GM12878 (cell line): ENCODE data around the gene LLCFC1. TPM values are rescaled to one million over a fixed set of nuclear protein-coding genes. Genes with fewer than 3 reads are reported as not detected.

Experiments used
- ATAC-seq: fragments of 200-7000 bp; cut with Tn5 transposase; 3 replicates; pipeline ENCODE4 v1.9.1; 2020; ENCODE audit warnings: mild to moderate bottlenecking, moderate library complexity
- BruUV-seq: library from RNA; stranded (reverse); fragments of 400-500 nt; replicated peaks from 2 replicates; lab custom pipeline; 2021; lab: Mats Ljungman, UMichigan
- CTCF ChIA-PET: fragments of 300-600 bp; sonication (Branson Sonifier 250); formaldehyde crosslinking; extraction: SDS; loops from one replicate; lab custom pipeline; 2021; ENCODE audit warnings: inconsistent platforms; lab: Yijun Ruan, JAX
- POLR2A ChIA-PET: fragments of 350-600 bp; formaldehyde crosslinking; extraction: SDS; loops from one replicate; lab custom pipeline; 2021; ENCODE audit warnings: inconsistent platforms; lab: Charles Lee
- RAD21 ChIA-PET: fragments of 300-600 bp; sonication (Branson Sonifier 250); formaldehyde crosslinking; loops from one replicate; lab custom pipeline; 2023; ENCODE audit warnings: antibody characterized with exemption; ENCODE audit not compliant: unreplicated experiment; lab: Charles Lee
- SMC1A ChIA-PET: fragments of 300-600 bp; sonication (Branson Sonifier 250); formaldehyde crosslinking; loops from one replicate; lab custom pipeline; 2023; ENCODE audit not compliant: unreplicated experiment, uncharacterized antibody; lab: Charles Lee
- DNase-seq: peaks from one replicate; pipeline ENCODE4 v3.0.0-alpha.2; 2011; ENCODE audit warnings: low read depth, low spot score
- FAIRE-seq: peaks from 3 replicates; lab custom pipeline; 2011; peaks lifted over from hg19 to GRCh38; lab: Jason Lieb, UNC
- H2AFZ ChIP-seq: 2 replicates; pipeline ENCODE4 v1.6.0; 2011; ENCODE audit warnings: low read depth, low read length, control low read depth; ENCODE audit not compliant: control insufficient read depth
- H3K27ac ChIP-seq: 2 replicates; pipeline ENCODE4 v1.5.1; 2011; ENCODE audit warnings: control low read depth; ENCODE audit not compliant: control insufficient read depth, insufficient read depth
- H3K27me3 ChIP-seq, 2 experiments: replicated peaks in 1 of 2; 2 replicates each; pipeline versions ENCODE4 v1.6.0 to v1.6.1; 2011; ENCODE audit warnings: low read length in 1 of 2; ENCODE audit not compliant: control insufficient read depth in 2 of 2, insufficient read depth in 2 of 2
- H3K36me3 ChIP-seq, 2 experiments: 2 replicates each; pipeline ENCODE4 v1.5.1; 2011; ENCODE audit warnings: low read length in 1 of 2; ENCODE audit not compliant: control insufficient read depth in 2 of 2, insufficient read depth in 2 of 2
- H3K4me1 ChIP-seq: 2 replicates; pipeline ENCODE4 v1.6.1; 2011; ENCODE audit warnings: mild to moderate bottlenecking, low read length, moderate library complexity, mixed read lengths; ENCODE audit not compliant: control insufficient read depth, insufficient read depth
- H3K4me2 ChIP-seq: 2 replicates; pipeline ENCODE4 v1.6.0; 2011; ENCODE audit warnings: control low read depth; ENCODE audit not compliant: control insufficient read depth, insufficient read depth
- H3K4me3 ChIP-seq: fragments of 200-600 bp; sonication (generic); 2 replicates; pipeline ENCODE4 v1.5.1; 2016
- H3K79me2 ChIP-seq: 2 replicates; pipeline ENCODE4 v1.6.0; 2011; ENCODE audit warnings: low read length; ENCODE audit not compliant: control insufficient read depth, insufficient read depth
- H3K9ac ChIP-seq: 2 replicates; pipeline ENCODE4 v1.8.0; 2011; ENCODE audit warnings: low read length, control low read depth, mixed read lengths; ENCODE audit not compliant: control insufficient read depth, insufficient read depth
- H3K9me3 ChIP-seq: replicated peaks from 3 replicates; pipeline ENCODE4 v1.5.1; 2011; ENCODE audit warnings: mild to moderate bottlenecking, low read length; ENCODE audit not compliant: control insufficient read depth, insufficient read depth
- H4K20me1 ChIP-seq: 2 replicates; pipeline ENCODE4 v1.6.0; 2011; ENCODE audit not compliant: control insufficient read depth, insufficient read depth
- EED ChIP-seq: sonication (generic); IDR thresholded peaks from 2 replicates; pipeline ENCODE4 v1.6.1; 2016; ENCODE audit warnings: antibody characterized with exemption, low read depth
- HDAC6 ChIP-seq: fragments of 200-600 bp; sonication (generic); IDR thresholded peaks from one replicate; pipeline ENCODE4 v1.8.0; 2017; ENCODE audit warnings: antibody characterized with exemption; ENCODE audit not compliant: unreplicated experiment
- RELA ChIP-seq: fragments of 450-650 bp; IDR thresholded peaks from 2 replicates; pipeline ENCODE4 v1.8.0; 2014; ENCODE audit warnings: borderline replicate concordance; ENCODE audit not compliant: partially characterized antibody
- SMARCA5 ChIP-seq: fragments of 450-650 bp; IDR thresholded peaks from 2 replicates; pipeline ENCODE4 v1.6.1; 2017; ENCODE audit warnings: mild to moderate bottlenecking
- in situ Hi-C: fragments of 300-500 bp; cut with MboI; formaldehyde crosslinking; loops from 9 replicates; pipeline ENCODE4 v1.14.3; 2018; ENCODE audit warnings: mixed read lengths
- intact Hi-C: fragments of 100-400 bp; cut with micrococcal nuclease; formaldehyde crosslinking; loops from one replicate; pipeline ENCODE4 v1.14.2; 2022; ENCODE audit not compliant: unreplicated experiment
- polyA plus RNA-seq, 11 experiments: library from polyadenylated mRNA; depleted of rRNA in 4 of 11; unstranded in 6 of 11; stranded (reverse) in 5 of 11; fragments of >200 nt; fragmentation: Nextera tagmentation in 4 of 11; fragmentation: Illumina TruSeq in 1 of 11; extraction: Ambion mirVana in 4 of 11; extraction: Trizol in 1 of 11; gene quantifications; 1 replicate in 1 of 11; 2 replicates in 10 of 11; pipeline versions ENCODE4 v1.2.1 to v1.2.3, GENCODE V29; 2011 to 2016; ENCODE audit warnings: inconsistent platforms in 2 of 11, missing spikeins in 2 of 11, low read depth in 1 of 11
- total RNA-seq, 4 experiments: library from RNA; depleted of rRNA in 3 of 4; stranded (reverse); fragments of >200 nt in 3 of 4; fragmentation: Illumina TruSeq in 1 of 4; extraction: Trizol in 1 of 4; gene quantifications; 2 replicates each; pipeline versions ENCODE4 v1.2.1 to v1.2.3, GENCODE V29; 2013 to 2021
- TF ChIP-seq, protein P1 (sequence below): IDR thresholded peaks from 2 replicates; pipeline ENCODE4 v1.6.1; 2012; ENCODE audit warnings: low read length, inconsistent platforms
- TF ChIP-seq, protein P2 (sequence below): fragments of 450-650 bp; IDR thresholded peaks from 2 replicates; pipeline ENCODE4 v1.6.1; 2017; ENCODE audit warnings: mild to moderate bottlenecking, low read depth, inconsistent platforms; ENCODE audit not compliant: poor library complexity, severe bottlenecking
- TF ChIP-seq, protein P3 (sequence below): IDR thresholded peaks from 2 replicates; pipeline ENCODE4 v1.6.1; 2012; ENCODE audit warnings: mild to moderate bottlenecking, low read depth, low read length

Gene LLCFC1
- total and polyA plus RNA-seq, 10 of the 15 experiments (the other 5 are each of a cell fraction or from before 2014, with no cell fraction given): not detected

DNA sequence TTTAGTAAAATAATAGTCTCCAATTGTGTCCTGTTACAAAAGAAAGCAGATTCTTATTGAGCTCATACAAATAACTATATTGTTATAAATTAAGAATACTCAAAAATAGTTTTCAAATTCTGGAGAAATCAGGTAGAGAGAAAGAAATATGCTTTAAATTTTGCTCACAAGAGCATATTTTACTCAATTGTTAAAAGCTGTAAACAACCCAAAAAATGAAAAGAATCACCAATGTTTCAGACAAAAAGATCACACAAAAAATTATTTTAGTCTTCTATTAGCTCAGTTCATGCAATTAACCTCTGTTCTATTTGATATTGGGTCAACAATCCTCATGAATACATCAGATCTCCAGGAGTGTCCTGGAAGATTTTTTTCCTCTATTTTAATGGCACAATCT is 35.2 kb upstream of the LLCFC1 start:
- ATAC-seq (no peak), DNase-seq (no peak), FAIRE-seq (no peak)
- H3K4me2 ChIP-seq: no peak overlapping the region
- no TSS peak for BruUV-seq
- intact Hi-C loops (no loop called here), in situ Hi-C loops (no loop called here)
- no peak overlapping the region for H3K4me3 ChIP-seq
- H3K27me3 ChIP-seq: no peaks in the 10 kb centered on the region
- RAD21 ChIA-PET: no interaction called here
- no peak overlapping the region for H2AFZ ChIP-seq
- CTCF ChIA-PET: interaction anchor here (0.8 to 1.2 kb wide), 4 partner anchors 11 to 311 kb away, joined by 3 to 5 read pairs (median 4); no protein-coding TSS in a partner anchor
- H3K9ac ChIP-seq: no peak overlapping the region
- H4K20me1 ChIP-seq: no peaks in the 10 kb centered on the region
- H3K9me3 ChIP-seq: no peaks in the 10 kb centered on the region
- TF ChIP-seq, protein P1, sequence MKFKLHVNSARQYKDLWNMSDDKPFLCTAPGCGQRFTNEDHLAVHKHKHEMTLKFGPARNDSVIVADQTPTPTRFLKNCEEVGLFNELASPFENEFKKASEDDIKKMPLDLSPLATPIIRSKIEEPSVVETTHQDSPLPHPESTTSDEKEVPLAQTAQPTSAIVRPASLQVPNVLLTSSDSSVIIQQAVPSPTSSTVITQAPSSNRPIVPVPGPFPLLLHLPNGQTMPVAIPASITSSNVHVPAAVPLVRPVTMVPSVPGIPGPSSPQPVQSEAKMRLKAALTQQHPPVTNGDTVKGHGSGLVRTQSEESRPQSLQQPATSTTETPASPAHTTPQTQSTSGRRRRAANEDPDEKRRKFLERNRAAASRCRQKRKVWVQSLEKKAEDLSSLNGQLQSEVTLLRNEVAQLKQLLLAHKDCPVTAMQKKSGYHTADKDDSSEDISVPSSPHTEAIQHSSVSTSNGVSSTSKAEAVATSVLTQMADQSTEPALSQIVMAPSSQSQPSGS: no peak
- TF ChIP-seq EED (no peak), HDAC6 (no peak), SMARCA5 (no peak), RELA (no peak)
- TF ChIP-seq, protein P2, sequence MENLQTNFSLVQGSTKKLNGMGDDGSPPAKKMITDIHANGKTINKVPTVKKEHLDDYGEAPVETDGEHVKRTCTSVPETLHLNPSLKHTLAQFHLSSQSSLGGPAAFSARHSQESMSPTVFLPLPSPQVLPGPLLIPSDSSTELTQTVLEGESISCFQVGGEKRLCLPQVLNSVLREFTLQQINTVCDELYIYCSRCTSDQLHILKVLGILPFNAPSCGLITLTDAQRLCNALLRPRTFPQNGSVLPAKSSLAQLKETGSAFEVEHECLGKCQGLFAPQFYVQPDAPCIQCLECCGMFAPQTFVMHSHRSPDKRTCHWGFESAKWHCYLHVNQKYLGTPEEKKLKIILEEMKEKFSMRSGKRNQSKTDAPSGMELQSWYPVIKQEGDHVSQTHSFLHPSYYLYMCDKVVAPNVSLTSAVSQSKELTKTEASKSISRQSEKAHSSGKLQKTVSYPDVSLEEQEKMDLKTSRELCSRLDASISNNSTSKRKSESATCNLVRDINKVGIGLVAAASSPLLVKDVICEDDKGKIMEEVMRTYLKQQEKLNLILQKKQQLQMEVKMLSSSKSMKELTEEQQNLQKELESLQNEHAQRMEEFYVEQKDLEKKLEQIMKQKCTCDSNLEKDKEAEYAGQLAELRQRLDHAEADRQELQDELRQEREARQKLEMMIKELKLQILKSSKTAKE: no peak
- TF ChIP-seq, protein P3, sequence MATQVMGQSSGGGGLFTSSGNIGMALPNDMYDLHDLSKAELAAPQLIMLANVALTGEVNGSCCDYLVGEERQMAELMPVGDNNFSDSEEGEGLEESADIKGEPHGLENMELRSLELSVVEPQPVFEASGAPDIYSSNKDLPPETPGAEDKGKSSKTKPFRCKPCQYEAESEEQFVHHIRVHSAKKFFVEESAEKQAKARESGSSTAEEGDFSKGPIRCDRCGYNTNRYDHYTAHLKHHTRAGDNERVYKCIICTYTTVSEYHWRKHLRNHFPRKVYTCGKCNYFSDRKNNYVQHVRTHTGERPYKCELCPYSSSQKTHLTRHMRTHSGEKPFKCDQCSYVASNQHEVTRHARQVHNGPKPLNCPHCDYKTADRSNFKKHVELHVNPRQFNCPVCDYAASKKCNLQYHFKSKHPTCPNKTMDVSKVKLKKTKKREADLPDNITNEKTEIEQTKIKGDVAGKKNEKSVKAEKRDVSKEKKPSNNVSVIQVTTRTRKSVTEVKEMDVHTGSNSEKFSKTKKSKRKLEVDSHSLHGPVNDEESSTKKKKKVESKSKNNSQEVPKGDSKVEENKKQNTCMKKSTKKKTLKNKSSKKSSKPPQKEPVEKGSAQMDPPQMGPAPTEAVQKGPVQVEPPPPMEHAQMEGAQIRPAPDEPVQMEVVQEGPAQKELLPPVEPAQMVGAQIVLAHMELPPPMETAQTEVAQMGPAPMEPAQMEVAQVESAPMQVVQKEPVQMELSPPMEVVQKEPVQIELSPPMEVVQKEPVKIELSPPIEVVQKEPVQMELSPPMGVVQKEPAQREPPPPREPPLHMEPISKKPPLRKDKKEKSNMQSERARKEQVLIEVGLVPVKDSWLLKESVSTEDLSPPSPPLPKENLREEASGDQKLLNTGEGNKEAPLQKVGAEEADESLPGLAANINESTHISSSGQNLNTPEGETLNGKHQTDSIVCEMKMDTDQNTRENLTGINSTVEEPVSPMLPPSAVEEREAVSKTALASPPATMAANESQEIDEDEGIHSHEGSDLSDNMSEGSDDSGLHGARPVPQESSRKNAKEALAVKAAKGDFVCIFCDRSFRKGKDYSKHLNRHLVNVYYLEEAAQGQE: no peak
- no peaks in the 10 kb centered on the region for H3K79me2 ChIP-seq
- H3K4me1 ChIP-seq: no peaks in the 10 kb centered on the region
- H3K27ac ChIP-seq: no peak overlapping the region
- no peaks in the 10 kb centered on the region for H3K36me3 ChIP-seq
- SMC1A ChIA-PET: no interaction called here
- POLR2A ChIA-PET: no interaction called here
